ENCODE data around the gene FGA. TPM values are rescaled to one million over a fixed set of nuclear protein-coding genes. Genes with fewer than 3 reads are reported as not detected.
A peak's percentile ranks its signal among the peaks of the same experiment; 100 is the strongest.

Gene FGA
- total RNA-seq, 2 donors from 2014 or later, result not detected

- Mint-ChIP-seq H3K9me3 (no peaks in the 10 kb centered on the region), H3K36me3 (no peaks in the 10 kb centered on the region), H3K27ac (no peak overlapping the region)
- ATAC-seq (no peak), DNase-seq (ENCODE audit: low spot score in 2 of 2) (no peak)
Observed at GRCh38 chr4:154591890-154592289, 1.3 kb upstream of the FGA start.

GRCh38 chr4:154589296-154590197 lies 995 bp downstream of the FGA start:
- no peak for ATAC-seq
- no peak for DNase-seq (ENCODE audit: low spot score in 2 of 2)
- no peaks in the 10 kb centered on the region for H3K9me3 Mint-ChIP-seq
- H3K36me3 Mint-ChIP-seq, result no peaks in the 10 kb centered on the region
- H3K27ac Mint-ChIP-seq, result no peak overlapping the region

- Mint-ChIP-seq H3K9me3 (no peaks in the 10 kb centered on the region), H3K36me3 (no peaks in the 10 kb centered on the region), H3K27ac (no peak overlapping the region)
- no peak for DNase-seq (ENCODE audit: low spot score in 2 of 2)
- no peak for ATAC-seq
Observed at GRCh38 chr4:154588198-154588597, 2.3 kb downstream of the FGA start.

- DNase-seq (ENCODE audit: low spot score in 2 of 2), result no peak
- no peaks in the 10 kb centered on the region for H3K9me3 Mint-ChIP-seq
- no peaks in the 10 kb centered on the region for H3K36me3 Mint-ChIP-seq
- peak overlapping the region in 1 of 2 donors; percentile 69 for H3K27ac Mint-ChIP-seq
- ATAC-seq, result no peak
Observed at GRCh38 chr4:154586296-154587033, 4.1 kb downstream of the FGA start.

GRCh38 chr4:154585369-154586018 lies 5.0 kb downstream of the FGA start:
- ATAC-seq (no peak), DNase-seq (ENCODE audit: low spot score in 2 of 2) (no peak)
- no peaks in the 10 kb centered on the region for H3K36me3 Mint-ChIP-seq
- H3K27ac Mint-ChIP-seq, result no peak overlapping the region
- no peaks in the 10 kb centered on the region for H3K9me3 Mint-ChIP-seq

- no peak for ATAC-seq
- Mint-ChIP-seq H3K36me3 (no peaks in the 10 kb centered on the region), H3K9me3 (no peaks in the 10 kb centered on the region)
Observed at GRCh38 chr4:154584259-154584658, 6.3 kb downstream of the FGA start.

GRCh38 chr4:154583677-154584076 lies 6.9 kb downstream of the FGA start:
- no peaks in the 10 kb centered on the region for H3K36me3 Mint-ChIP-seq
- no peak overlapping the region for H3K27ac Mint-ChIP-seq
- ATAC-seq (no peak), DNase-seq (ENCODE audit: low spot score in 2 of 2) (no peak)
- no peaks in the 10 kb centered on the region for H3K9me3 Mint-ChIP-seq

More at GRCh38 chr4:154584259-154584658, 6.3 kb downstream of the FGA start:
- DNase-seq (ENCODE audit: low spot score in 2 of 2), result no peak
- no peak overlapping the region for H3K27ac Mint-ChIP-seq

GRCh38 chr4:154583230-154583629 lies 7.3 kb downstream of the FGA start:
- no peak for DNase-seq (ENCODE audit: low spot score in 2 of 2)
- Mint-ChIP-seq H3K27ac (no peak overlapping the region), H3K36me3 (no peaks in the 10 kb centered on the region), H3K9me3 (no peaks in the 10 kb centered on the region)
- ATAC-seq, result no peak

GRCh38 chr4:154582723-154583122 lies 7.8 kb downstream of the FGA start:
- no peaks in the 10 kb centered on the region for H3K36me3 Mint-ChIP-seq
- H3K27ac Mint-ChIP-seq, result no peak overlapping the region
- ATAC-seq (no peak), DNase-seq (ENCODE audit: low spot score in 2 of 2) (no peak)
- H3K9me3 Mint-ChIP-seq, result no peaks in the 10 kb centered on the region

- H3K27ac Mint-ChIP-seq, result no peak overlapping the region
- H3K9me3 Mint-ChIP-seq, result no peaks in the 10 kb centered on the region
- ATAC-seq (no peak), DNase-seq (ENCODE audit: low spot score in 2 of 2) (no peak)
- H3K36me3 Mint-ChIP-seq, result no peaks in the 10 kb centered on the region
Observed at GRCh38 chr4:154579927-154580326, 10.6 kb downstream of the FGA start.

- Mint-ChIP-seq H3K36me3 (no peaks in the 10 kb centered on the region), H3K27ac (no peak overlapping the region), H3K9me3 (no peaks in the 10 kb centered on the region)
- ATAC-seq, result no peak
- DNase-seq (ENCODE audit: low spot score in 2 of 2), result no peak
Observed at GRCh38 chr4:154578919-154579318, 11.6 kb downstream of the FGA start.

- H3K36me3 Mint-ChIP-seq, result no peaks in the 10 kb centered on the region
- no peaks in the 10 kb centered on the region for H3K9me3 Mint-ChIP-seq
- DNase-seq (ENCODE audit: low spot score in 2 of 2) (no peak), ATAC-seq (no peak)
- H3K27ac Mint-ChIP-seq, result no peak overlapping the region
Observed at GRCh38 chr4:154577324-154577723, 13.2 kb downstream of the FGA start.

GRCh38 chr4:154574311-154574710 lies 16.2 kb downstream of the FGA start:
- Mint-ChIP-seq H3K27ac (no peak overlapping the region), H3K9me3 (no peaks in the 10 kb centered on the region), H3K36me3 (no peaks in the 10 kb centered on the region)
- ATAC-seq (no peak), DNase-seq (ENCODE audit: low spot score in 2 of 2) (no peak)

- Mint-ChIP-seq H3K9me3 (no peaks in the 10 kb centered on the region), H3K27ac (no peak overlapping the region), H3K36me3 (no peaks in the 10 kb centered on the region)
- ATAC-seq (no peak), DNase-seq (ENCODE audit: low spot score in 2 of 2) (no peak)
Observed at GRCh38 chr4:154573190-154573870, 17.2 kb downstream of the FGA start.

GRCh38 chr4:154569584-154569983 lies 21.0 kb downstream of the FGA start:
- Mint-ChIP-seq H3K36me3 (no peaks in the 10 kb centered on the region), H3K9me3 (no peaks in the 10 kb centered on the region), H3K27ac (no peak overlapping the region)
- no peak for ATAC-seq
- DNase-seq (ENCODE audit: low spot score in 2 of 2), result no peak

GRCh38 chr4:154569028-154569427 lies 21.5 kb downstream of the FGA start:
- DNase-seq (ENCODE audit: low spot score in 2 of 2) (no peak), ATAC-seq (no peak)
- H3K27ac Mint-ChIP-seq, result no peak overlapping the region
- no peaks in the 10 kb centered on the region for H3K36me3 Mint-ChIP-seq
- no peaks in the 10 kb centered on the region for H3K9me3 Mint-ChIP-seq
